ENCODE results near the gene ITPK1.

Gene ITPK1

GRCh38 chr14:92926180-92926845 is 189.4 kb downstream of the ITPK1 start:
- no peak for DNase-seq (ENCODE audit: low read depth, low spot score)

GRCh38 chr14:92925446-92925845 is 190.3 kb downstream of the ITPK1 start:
- no peak for DNase-seq (ENCODE audit: low read depth, low spot score)

- no peak for DNase-seq (ENCODE audit: low read depth, low spot score)
Measured at GRCh38 chr14:92924247-92924646, 191.5 kb downstream of the ITPK1 start.

- DNase-seq (ENCODE audit: low read depth, low spot score), result no peak
Measured at GRCh38 chr14:92923744-92924103, 192.0 kb downstream of the ITPK1 start.

GRCh38 chr14:92922883-92923743 is 192.6 kb downstream of the ITPK1 start, which contains the start of gene CHGA:
TSS of gene CHGA (plus strand) at chr14:92923150. CDS start at chr14:92923360, 210 bp downstream.
- DNase-seq (ENCODE audit: low read depth, low spot score), result peak; percentile 83

GRCh38 chr14:92922155-92922735 is 193.5 kb downstream of the ITPK1 start:
- no peak for DNase-seq (ENCODE audit: low read depth, low spot score)

- no peak for DNase-seq (ENCODE audit: low read depth, low spot score)
Measured at GRCh38 chr14:92920001-92920400, 195.7 kb downstream of the ITPK1 start.

- DNase-seq (ENCODE audit: low read depth, low spot score), result no peak
Measured at GRCh38 chr14:92917956-92918355, 197.8 kb downstream of the ITPK1 start.

GRCh38 chr14:92917041-92917940 is 198.4 kb downstream of the ITPK1 start:
- DNase-seq (ENCODE audit: low read depth, low spot score), result no peak

- DNase-seq (ENCODE audit: low read depth, low spot score), result no peak
Measured at GRCh38 chr14:92916201-92916600, 199.5 kb downstream of the ITPK1 start.

GRCh38 chr14:92914087-92914656 is 201.6 kb downstream of the ITPK1 start:
- peak; percentile 44 for DNase-seq (ENCODE audit: low read depth, low spot score)

- no peak for DNase-seq (ENCODE audit: low read depth, low spot score)
Measured at GRCh38 chr14:92907316-92907911, 208.3 kb downstream of the ITPK1 start.

- DNase-seq (ENCODE audit: low read depth, low spot score), result no peak
Measured at GRCh38 chr14:92906823-92907222, 208.9 kb downstream of the ITPK1 start.

- no peak for DNase-seq (ENCODE audit: low read depth, low spot score)
Measured at GRCh38 chr14:92906420-92906819, 209.3 kb downstream of the ITPK1 start.

GRCh38 chr14:92905667-92906066 is 210.1 kb downstream of the ITPK1 start:
- DNase-seq (ENCODE audit: low read depth, low spot score), result no peak

- DNase-seq (ENCODE audit: low read depth, low spot score), result no peak
Measured at GRCh38 chr14:92903359-92903758, 212.4 kb downstream of the ITPK1 start.

GRCh38 chr14:92902726-92903125 is 213.0 kb downstream of the ITPK1 start:
- no peak for DNase-seq (ENCODE audit: low read depth, low spot score)

- no peak for DNase-seq (ENCODE audit: low read depth, low spot score)
Measured at GRCh38 chr14:92902191-92902590, 213.5 kb downstream of the ITPK1 start.

- no peak for DNase-seq (ENCODE audit: low read depth, low spot score)
Measured at GRCh38 chr14:92900660-92901059, 215.1 kb downstream of the ITPK1 start.

- DNase-seq (ENCODE audit: low read depth, low spot score), result no peak
Measured at GRCh38 chr14:92898566-92899131, 217.1 kb downstream of the ITPK1 start.
